Activated naive CD8-positive, alpha-beta T cell treated with anti-CD3 and anti-CD28 coated beads, Interleukin-2, amount 50 U/mL, for 16 hours (primary cell): ENCODE data around the gene ABTB2.
A peak's percentile ranks its signal among the peaks of the same experiment; 100 is the strongest.

Experiments used
- DNase-seq: peaks from one replicate; pipeline ENCODE4 v3.0.0-alpha.2; 2020; ENCODE audit warnings: low read depth, low spot score

The ABTB2 gene

DNA sequence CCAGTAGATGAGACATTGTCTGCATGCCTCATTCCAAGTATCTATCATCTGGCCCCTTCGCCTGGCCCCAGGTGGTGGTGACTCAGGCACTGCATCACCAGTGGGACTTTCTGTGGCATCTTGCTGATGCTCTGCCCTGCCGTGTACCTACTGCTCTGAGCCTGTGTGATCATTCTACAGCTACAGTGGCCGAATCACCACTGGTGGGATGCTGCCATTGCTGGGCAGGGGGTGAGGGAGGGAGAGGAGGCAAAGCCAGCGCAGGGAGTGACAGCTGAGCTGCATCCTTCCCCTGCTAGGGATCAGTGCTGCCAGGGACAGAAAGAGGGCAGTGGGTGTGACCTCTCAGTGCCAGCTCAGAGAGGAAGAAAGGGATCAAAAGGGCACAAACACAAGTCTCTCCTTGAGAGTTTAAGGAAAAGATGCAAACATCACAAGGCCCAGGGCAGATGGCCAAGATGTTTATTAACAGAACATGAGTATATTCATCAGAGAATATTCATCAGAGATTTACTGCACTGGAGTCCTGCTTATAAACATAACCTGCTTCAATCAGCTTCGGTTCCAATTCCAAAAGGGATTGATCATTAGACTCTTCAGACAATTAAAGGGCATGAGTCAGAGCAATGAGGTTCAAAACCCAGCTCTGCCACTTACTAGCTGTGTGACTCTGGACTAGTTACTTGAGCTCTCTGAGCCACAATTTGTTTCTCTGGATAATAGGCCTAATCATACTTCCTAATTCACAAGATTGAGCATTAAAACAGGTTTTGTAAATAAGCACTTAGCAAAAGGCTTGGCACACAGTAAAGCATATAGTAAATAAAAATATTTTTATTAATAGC is 142.6 kb downstream of the ABTB2 start:
- peak; percentile 24 for DNase-seq

DNA sequence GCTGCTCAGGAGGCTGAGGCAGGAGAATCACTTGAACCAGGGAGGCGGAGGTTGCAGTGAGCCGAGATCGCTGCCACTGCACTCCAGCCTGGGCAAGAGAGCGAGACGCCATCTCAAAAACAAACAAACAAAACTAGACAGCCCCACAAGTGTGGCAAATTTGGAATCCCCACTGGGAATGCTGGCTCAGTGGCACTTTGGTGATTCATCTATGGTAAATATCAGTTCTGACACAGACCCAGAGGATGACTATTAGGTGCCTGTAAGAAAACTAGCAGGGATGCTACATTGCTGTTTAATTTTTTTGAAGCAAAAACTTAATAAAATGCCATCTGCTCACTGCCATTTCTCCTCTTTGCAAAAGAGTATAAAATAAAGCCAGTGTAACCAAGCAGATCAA is 144.4 kb downstream of the ABTB2 start:
- no peak for DNase-seq

DNA sequence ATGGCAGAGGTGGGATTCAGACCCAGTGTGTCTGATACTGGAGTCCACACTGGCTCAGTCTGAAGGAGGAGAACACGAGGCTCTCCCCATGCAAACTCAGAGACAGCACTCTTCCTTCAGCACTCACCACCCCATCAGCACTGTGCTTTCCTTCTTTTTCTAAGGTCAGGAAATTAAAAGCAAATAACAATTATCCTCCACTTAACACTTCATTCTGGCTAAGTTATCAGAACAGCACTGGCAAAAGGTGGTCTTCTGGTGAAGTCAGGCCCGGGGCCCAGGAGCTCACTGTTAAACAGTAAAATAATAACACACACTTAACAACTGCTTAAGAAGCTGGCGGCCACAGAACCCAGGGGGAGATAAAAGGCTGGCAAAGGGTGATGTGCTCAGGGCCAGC is 145.2 kb downstream of the ABTB2 start:
- DNase-seq: no peak

DNA sequence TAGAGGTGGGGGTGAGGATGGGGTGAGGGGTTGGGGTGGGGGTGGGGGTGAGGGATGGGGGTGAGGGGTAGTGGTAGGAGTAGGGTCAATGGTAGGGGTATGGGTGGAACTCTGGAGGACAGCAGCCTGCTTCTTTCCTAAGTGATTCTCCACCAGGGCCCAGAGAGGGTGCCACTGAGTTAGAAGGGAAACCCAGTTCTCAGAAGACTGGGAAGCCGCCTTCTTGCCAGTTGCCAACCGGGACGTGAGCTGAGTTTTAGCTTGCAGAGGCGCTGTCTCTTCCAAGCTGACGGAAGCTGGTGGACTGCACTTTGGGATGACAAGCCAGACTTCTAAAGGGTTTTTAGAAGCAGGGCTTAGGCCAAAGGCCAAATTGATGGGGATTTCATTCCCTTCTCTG is 148.0 kb downstream of the ABTB2 start:
- no peak for DNase-seq

DNA sequence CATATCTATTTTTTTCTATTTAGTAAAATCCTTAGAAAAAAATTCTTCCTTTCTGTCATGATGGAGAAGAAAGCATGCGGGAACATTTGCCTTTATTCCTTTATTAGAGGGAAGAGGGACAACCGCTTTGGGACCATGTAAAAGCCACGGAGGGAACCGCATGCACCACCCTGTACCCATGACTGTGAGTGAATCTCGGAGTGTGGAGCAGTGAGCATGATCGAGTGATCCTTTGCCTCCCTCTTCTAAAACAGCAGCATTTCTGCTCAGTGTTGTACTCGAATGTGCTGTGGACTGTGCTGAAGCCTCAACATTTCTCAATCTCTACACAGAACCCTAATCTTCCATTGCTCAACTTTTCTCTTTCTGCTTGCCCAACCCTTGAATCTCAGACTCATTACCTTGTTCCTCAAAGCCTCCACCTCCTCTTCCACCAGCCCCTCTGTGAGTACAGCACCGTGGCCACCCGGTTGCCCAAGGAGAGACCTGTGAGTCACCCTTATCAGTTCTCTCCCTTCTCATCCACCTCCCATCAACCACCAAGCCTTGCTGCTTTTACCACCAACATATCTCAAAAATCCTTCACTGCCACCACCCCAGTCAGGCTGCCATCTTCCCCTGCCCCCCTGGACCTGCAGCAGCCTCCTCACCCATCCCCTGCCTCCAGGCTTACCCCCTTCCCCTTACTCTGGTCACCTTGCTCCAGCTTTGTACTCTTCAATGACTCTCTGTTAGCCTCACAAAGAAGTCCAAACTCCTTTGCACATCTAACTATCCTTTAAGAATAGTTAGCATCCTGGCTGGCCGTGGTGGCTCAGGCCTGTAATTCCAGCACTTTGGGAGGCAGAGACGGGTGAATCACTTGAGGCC is 149.3 kb downstream of the ABTB2 start:
- no peak for DNase-seq

DNA sequence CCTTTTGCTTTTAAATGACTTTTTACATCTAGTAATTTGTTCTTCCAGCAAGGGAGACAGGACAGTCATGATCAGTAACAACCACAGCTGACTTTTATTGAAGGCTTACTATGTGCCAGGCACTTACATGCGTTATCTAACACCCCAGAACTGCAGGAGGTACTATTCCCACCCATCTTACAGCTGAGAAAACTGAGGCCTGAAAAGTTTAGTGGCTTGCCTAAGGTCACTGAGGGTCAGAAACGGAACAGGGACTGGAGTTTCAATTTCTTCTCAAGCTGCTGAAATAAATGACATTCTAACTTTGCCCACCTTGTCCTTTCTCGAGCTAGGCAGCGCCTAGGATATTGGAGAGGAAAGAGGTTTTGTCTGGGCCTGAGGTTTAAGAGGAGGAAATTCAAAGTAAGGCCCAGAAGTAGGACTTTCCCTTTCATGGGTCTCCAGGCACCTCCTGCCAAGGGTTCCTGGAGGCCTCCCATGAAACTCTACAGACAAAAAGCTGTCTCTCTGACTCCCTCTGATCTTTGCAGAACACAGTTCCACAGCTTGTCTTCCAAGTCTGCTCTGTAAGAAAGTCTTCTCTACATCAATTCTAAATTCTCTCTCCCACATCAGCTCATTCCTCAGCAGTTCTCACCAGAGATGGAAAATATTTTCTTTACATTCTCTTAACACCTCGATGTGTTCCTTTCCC is 150.2 kb downstream of the ABTB2 start:
- no peak for DNase-seq

DNA sequence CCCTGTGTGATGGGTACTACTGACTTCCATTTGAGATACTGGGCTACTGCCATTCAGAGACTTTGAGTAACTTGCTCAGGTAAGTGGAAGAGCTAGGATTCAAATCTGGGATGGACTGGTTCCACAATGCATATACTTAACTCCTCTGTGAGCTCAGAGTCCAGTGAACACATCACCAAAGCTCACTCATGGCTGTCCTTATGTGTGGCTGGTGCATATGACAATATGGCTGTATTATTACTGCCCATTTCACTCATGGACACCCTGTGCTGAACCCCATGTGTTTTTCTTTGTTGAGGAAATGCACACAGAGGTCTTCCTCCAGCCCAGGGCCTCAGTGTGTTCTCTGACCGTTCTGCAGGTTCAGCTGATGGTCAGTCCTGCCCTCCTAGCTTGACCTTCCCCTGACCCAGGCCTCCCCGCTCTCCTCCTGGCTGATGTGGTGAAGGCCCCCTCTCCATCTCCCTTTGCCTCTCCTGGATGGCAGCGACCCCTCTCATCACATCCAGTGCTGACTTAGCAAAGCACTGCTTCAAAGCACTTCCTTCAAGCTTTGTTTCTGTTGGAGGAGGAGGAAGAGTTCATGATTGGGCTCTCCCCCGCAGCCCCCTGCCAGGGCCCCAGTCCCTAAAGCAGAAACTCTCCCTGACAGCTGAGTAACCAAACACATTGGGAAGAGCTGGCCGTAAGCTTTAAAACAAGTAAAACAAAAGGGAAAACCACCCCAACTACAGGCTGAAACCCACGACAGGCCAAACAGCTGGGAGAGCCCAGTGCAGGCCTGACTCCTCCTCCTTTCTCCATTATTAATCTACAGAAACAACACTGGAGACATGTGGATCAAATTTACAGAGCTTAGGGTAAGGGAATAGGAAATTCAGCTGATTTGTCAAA is 151.2 kb downstream of the ABTB2 start:
- DNase-seq: no peak

DNA sequence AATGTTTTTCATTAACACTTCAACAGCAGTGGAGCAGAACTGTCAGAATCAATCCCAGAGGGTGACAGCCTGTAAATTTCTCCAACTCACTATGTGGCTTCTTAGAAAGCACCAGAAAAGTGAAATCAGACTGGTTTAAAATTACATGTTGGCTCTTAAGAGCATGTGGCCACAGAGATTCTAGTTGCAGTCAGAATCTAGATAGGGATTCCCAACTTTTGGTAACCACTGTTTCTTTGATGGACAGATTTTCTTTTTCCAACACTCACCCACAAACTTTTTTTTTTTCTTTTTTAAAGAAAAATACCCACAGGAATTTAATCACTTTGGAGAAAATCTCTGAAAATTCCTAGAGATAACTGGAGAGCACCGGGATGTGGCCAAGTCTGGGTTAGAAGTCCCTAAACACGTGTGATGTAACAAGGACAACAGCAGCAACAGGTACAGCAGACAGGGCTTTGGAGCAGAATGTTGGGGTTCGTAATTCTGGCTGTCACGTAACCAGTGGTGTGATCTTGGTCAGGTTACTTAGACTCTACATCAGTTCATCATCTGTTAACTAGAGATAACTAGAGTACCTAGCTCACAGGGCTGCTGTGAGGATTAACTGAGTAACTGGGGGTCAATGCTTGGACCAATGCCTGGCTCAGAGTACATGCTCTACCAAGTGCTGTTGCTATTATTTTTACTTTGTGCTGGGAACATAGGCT is 152.3 kb downstream of the ABTB2 start:
- no peak for DNase-seq

DNA sequence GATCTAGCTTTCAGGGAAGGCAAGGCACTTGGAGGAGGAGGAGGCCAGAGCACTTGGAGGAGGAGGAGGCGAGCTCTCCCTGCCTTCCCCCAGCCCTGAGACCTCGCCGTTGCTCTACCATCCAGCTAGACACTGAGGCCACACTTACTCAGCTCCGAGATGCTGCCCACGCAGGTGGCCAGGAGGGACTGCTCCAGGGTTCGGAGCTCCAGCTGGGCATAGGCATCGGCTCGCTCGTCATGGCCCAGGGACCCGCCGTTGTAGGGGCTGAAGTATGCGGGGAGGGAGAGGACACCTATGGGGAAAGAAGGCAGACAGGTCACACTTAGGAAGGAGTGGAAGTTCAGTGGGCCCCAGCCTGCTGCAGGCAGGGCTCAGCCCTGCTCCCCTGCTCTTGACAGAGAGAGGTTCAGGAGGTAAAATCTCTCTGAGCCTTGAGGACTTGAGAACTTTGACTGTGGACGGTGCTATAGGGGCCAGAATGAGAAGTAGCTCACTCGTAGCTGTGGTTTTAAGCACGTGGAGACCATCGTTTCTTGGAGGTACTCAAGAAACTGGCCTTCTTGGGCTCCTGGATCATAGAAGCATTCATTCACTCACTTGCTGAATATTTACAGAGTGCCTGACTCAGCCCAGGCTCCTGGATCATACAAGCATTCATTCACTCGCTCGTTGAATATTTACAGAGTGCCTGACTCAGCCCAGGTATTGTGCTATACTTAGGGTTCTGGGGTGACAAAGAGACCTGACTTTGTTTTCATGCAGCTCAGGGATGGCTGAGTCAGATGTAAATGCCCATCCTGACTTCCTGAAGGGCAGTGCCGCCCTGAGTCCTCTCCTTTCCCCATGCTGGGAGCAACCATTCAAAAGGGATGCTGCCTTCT is 153.2 kb downstream of the ABTB2 start:
- no peak for DNase-seq

DNA sequence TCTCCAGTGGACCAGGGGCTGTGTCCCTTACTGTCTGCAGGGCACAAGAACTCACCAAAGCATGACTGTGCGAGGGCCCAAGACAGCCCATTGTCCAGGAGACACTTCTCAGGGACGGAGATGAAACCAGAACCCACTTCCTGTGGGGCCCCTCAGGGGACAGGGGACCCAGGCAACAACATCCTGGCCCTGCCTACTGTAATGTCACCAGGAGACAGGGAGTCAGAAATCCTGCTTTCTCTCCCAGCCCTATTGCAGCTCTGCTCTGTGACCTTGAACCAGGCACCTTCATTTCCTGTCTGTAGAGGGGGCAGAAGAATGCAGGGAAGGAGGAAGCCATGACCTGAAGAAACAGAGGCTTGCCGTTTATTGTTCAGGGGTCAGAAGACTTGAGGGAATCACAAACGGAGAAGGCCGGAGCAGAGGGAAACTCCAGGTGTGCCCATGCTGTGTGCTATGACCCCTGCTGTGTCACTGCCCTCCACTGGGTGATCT is 154.4 kb downstream of the ABTB2 start:
- DNase-seq: no peak

DNA sequence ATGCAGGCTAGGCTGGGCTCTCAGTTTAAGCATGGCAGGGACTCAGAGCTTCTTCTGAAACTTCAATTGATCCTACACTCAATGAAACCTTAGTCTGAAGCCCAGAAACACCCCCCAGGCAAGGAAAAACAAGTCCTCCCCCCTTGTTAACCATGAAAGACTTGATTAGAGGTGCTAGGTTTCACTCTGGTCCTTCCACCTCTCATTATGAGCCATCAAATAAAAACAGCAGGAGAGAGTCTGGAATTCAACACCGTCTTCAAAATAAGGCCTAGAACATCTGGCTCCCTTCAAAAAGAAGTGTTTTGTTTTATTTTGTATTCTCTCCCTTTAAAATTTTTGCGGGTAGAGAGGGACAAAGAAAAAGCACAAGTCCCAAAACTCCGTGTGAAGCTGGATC is 156.7 kb downstream of the ABTB2 start:
- no peak for DNase-seq

DNA sequence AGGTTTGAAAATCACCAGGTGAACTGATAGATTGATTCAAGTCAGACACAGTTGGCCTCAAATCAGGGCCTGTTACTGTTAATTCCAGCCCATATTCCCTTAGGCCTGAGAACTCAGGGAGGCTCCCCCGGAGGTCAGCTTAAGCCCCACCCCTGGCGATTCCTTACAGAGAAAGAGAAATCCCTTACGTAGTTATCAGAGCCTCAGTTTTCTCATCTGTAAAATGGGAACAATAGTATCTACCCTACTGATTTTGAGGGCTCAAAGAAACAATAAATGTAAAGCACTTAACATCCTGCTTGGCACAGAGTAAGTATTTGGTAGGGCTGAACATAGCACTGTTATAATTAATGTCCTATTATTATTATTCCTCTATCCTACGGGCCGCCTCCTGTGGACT is 158.3 kb downstream of the ABTB2 start:
- no peak for DNase-seq

DNA sequence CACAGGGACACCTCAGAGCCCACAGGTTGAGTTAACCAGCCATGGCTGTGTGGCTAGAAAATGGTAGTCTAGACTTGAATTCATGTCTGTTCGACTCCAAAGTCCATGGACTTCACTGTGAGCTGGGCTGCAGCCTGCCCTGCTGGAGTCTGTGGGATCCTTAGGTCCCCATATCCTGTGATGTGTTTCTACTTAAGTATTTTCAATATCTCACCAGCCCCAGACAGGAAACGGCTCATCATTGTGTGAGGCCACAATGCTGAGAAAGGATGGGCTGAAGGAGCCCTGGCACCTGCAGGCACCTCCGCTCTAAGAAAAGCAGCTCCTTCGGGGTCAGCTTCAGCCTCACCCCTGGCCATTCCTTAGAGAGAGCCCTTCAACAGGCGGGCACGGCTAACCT is 159.3 kb downstream of the ABTB2 start:
- no peak for DNase-seq

DNA sequence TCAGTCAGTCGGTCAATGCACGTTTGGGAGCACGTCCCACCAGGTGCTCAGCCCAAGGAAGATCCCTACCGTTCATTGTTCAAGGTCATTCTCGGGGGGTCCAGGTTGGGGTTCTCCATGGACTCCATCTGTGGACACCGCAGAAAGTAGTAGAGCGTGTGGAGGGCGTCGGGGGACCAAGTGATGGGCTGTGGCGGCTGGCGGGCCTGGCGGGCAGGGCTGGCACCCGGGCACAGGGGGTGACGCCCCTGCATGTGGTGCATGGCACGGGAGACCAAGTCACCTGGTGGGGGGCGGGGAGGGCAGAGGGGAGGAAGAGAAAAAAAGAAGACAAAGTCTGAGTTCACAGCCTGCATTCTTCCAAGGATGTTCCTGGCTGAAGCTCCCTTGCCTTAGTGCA is 160.6 kb downstream of the ABTB2 start:
- DNase-seq: no peak

DNA sequence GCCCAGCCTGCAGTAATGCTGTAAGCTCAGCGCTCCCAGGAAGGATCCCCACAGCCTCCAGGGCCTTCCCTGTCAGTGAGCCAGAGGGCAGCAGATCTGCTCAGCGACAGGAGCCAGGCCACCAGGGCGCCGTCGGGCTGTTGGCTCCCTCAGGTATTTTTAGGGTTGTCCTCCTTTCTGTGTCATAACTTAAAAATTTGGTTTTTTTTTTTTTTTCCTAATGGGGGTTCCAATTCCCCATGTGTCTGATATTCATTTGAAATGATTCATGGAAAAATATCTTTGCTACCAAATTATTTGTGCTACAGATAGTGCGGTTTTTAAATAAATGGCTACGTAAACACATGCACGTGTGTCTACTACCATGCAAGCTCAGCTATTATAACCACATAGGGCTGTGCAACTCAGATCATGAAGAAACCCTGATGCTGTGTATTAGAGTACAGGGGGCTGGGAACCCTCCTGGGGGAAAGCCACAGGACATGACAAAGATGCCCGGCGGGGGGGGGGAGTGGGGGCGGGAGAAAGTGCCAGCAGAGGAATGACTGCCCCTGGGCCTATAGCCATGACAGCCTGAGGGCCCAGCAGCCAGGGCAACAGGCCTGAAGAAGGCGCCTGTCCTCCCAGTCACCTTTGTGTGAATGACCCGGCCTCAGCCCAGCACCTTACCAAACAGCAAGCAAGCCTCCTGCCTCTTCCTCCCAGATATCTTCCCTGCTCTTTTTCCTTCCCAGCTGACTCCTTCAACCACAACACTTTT is 163.1 kb downstream of the ABTB2 start:
- DNase-seq: no peak

DNA sequence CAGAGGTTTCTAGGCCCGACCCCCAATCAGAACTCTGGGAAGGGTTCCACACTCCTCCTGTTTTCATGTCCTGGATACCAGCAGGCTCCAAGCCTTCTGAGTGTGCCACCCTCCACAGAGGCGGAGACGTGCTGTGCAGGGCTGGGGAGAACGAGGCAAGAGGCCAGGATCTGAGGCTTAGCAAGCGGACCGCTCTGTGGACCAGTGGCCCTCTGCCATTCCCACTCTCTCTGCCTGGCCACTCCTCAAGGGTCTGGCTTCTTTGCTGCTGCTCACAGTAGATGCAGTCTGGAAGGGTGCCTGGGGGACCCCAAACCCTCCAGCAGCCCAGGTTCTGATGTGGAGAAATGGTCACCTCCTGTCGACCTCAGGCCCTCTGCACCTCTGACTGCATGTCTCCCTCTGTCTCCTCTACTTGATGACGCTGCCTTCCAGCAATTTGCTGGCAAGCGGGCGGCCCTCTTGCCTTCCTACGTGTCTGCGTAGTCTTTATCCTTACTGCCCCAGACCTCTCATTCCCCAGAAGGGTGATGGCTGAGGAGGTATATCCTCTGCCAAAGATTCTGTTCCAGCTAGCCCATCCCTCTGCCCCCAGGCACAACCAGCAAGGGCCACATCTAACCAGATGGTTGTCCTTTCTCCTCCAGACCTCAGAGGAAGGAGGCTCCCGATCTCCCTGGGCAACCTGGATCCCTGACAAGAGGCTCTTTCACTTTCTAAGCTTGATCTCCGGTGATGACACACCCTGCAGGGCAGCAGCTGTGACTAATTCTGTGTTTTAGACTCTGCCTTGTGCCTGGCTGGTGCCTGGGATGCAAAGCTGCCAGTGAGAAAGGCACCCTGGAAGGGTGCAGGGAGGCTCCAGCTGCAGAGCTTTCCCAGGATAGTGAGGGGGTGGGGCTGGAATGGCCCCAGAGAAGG is 165.1 kb downstream of the ABTB2 start:
- no peak for DNase-seq

DNA sequence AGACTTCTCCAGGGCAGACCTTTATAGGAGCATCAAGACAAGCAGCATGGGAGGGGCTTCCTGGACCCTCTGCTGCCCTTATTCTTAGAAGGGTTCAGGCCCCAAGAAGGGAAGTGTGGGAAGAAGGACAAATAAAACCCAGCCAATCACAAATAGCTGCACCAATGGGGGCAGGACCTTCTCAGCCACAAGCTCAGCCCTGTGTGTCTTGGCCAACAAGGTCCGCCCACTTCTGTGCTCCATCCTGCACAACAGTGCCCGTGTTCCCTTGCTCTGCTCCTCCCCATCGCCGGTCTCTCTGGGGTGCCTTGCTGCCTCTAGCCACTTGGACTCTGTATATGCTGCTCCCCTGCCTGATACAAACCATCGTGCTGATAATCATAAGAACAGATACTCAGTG is 166.2 kb downstream of the ABTB2 start:
- no peak for DNase-seq
